A172 (cell line): Measurements from ENCODE around the gene ITGB1. TPM values are rescaled to one million over a fixed set of nuclear protein-coding genes. Genes with fewer than 3 reads are reported as not detected.
"Not testable (repeated sequence)": the region's sequence is repeated elsewhere in the genome, so short reads cannot be mapped to it uniquely, and the experiment has no call there.

Experiments used
- DNase-seq: peaks from one replicate; pipeline ENCODE4 v3.0.0-alpha.2; 2015; ENCODE audit warnings: low spot score
- total RNA-seq: library from RNA; depleted of rRNA; stranded (reverse); fragments of >200 nt; shearing (Covaris generic); gene quantifications from 2 replicates; pipeline ENCODE4 v1.2.3, GENCODE V29; 2014

ITGB1 gene
- total RNA-seq, 1 experiment from 2014 or later: 1,616 TPM

DNA sequence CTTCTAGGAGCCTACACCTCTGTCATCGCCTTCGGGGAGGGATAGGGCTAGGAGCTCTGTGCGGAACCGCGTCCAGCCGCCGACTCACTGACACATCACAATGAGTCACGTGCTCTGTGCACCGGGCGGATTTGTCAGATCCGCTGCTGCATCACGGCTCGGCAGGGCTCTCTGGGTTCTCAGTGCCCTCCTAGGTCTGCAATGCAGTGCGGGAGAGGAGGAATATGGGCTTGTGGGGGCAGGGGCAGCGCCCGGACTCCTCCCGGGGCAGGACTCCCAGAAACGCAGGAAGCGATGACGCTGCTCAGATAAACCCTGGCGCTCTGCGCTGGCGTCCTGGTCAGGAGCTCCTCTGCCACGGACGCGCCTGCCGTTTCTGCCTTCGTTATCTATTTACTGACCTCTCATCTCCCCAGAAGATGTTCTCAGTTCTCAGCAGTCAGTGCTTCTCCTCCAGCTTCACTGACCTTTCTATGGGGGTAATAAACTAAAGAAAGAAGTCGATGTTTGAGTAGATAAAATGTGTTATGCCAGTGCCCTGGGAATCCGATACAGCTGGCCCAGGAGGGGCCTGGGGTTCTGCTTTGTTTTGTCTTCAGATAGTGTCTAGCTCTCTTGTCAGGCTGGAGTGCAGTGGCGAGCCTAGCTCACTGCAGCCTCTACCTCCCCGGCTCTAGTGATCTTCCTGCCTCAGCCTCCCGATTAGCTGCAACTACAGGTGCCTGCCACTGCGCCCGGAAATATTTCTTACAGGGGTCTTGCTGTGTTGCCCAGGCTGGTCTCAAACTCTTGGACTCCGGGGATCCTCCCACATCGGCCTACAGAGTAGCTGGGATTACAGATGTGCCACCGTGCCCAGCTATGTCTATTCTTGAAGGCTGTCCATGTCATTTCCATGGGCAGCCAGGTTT lies 22.8 kb upstream of the ITGB1 start:
- DNase-seq: peak; percentile 99

DNA sequence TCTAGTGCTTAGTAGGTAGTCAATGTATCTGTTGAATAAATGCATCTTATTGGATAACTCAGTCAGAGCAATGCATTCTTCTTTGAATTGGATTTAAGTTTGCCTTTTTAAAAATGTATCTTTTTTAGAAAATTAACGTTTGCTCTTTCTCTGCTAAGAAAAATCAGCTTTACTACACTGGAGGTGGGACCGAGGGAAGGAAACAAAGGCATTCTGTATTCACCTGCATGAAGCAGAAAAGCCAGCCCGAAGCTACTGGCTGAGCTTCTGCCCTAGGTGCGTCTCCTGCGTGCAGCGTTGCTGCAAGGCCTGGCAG lies 22.2 kb upstream of the ITGB1 start:
- no peak for DNase-seq

DNA sequence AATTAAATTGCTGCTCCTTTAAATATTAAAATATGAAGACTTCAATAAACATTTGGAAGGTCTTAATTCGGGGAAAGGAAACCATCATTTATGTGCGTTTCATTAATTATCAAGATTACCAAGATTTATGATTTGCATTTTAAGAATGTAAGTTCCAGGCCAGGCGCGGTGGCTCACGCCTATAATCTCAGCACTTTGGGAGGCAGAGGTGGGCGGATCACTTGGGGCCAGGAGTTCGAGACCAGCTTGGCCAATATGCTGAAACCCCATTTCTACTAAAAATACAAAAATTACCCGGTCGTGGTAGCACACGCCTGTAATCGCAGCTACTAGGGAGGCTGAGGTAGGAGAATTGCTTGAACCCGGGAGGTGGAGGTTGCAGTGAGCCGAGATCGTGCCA lies 21.7 kb upstream of the ITGB1 start:
- DNase-seq: not testable (repeated sequence)

DNA sequence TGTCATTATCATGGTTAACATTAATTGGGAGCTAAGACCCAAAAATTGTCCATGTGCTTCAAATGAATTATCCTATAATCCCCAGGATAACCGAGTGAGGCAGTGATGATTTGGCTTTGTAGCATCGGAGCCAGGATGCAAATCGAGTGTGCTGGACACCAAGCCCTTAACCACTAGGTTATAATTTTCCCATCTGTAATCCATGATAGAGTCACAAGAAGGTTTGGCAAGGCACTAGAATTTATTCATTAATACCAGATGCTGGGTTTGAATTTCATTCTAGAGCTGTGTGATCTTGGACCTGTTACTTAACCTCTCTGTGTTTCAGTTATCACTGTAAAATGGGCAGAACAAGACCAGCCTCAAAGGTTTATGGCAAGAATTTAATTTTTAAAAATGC lies 21.0 kb upstream of the ITGB1 start:
- DNase-seq: no peak

DNA sequence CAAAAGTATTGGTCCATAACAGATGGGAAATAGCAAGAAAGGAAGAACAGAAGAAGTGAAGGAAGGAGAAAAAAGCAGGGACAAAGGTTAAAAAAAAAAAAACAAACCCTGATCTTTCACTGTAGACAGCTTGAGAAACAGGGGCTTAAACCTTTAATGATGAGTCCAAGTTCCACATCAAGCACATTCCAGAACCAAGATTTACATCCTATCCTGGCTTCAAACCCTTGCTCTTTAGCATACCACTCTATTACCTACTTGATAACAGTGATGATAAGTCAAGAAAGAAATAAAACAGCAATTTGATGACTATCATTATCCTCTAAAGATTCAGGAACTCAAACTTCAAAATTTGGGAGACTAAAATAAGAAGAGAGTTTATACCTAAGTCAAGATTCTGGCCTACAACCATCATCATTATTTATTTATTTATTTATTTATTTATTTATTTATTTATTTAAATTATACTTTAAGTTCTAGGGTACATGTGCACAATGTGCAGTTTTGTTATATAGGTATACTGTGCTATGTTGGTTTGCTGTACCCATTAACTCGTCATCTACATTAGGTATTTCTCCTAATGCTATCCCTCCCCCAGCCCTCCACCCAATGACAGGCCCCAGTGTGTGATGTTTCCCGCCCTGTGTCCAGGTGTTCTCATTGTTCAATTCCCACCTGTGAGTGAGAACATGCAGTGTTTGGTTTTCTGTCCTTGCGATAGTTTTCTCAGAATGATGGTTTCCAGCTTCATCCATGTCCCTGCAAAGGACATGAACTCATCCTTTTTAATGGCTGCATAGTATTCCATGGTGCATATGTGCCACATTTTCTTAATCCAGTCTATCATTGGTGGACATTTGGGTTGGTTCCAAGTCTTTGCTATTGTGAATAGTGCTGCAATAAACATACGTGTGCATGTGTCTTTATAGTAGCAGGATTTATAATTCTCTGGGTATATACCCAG lies 20.1 kb upstream of the ITGB1 start:
- DNase-seq: not testable (repeated sequence)

DNA sequence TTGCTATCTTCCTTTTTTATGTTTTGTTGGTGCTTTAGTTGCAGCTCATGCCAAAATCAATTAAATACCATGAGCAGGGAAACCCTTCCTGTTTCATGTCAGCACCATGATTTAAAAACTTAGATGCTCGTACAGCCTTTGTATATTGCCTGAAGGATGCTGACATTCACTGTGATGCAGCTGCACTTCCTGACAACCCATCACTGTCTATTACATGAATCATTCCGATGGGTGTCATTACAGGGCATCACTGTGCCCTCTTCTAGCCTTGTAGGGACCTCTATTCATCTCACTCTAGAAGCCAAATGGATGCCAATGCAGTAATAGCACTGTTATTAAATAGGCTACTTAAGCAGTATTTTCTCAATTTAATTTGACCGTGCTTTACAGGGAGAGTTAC lies 18.3 kb upstream of the ITGB1 start:
- no peak for DNase-seq

DNA sequence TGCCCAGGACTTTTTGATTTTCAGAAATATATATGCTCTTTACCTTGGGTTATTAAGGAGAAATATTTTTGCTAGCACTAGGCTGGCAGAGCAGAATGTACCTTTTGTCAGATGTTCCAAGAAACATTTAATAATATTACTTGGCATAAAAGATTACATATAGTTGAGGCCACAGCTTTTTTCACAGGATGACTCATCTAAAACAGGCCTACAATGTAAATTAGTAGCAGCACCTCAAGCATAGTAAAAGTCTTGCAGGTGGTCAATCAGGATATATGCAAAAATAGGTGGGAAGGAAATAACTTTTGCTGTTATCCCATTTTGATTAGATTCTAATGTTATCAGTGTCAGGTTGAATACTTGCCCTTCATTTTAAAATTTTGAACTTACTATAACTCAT lies 14.9 kb upstream of the ITGB1 start:
- DNase-seq: no peak

DNA sequence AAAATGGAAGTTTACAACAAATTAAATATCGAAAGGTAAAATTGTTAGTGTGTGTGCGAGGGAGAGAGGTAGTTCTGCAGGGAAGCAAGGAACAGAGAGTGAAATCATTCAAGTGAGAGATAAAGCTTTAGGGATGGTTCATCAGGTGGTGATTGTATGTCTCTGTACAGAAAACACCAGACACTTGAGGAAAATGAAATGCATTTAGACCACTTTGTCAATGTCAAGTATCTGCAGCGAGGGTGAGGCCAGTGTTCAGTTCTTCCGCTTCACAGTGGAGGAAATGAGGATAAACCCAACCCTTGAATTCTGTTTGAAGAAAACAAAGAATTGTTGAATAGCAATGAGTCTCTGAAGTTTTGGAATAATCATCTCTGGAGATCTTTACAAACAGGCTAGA lies 14.4 kb upstream of the ITGB1 start:
- DNase-seq: no peak

DNA sequence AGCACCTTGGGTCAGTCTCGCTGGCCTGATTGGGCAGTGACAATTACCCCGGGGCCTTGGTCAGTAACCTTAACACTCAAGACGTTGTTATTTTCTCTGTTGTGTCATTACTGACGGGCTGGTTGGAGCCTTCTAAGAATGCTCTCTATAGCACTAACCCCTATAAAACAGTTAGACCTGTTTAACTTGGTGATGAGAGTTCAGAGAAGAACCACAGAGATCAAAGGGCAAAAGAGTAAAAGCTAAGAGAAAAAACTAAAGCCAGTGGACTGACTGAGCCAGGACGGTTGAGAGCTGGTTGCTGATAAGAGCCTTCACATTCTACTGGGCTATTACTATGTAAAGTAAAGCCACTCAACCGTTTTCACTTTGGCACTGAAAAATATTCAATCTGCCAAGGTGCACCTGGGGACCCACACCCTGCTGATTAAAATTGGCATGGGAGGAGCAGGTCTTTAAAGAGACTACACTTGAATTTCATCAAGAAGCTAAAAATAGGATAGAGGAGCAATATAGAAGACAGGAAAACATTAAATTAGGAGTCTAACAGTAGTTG lies 13.6 kb upstream of the ITGB1 start:
- no peak for DNase-seq

DNA sequence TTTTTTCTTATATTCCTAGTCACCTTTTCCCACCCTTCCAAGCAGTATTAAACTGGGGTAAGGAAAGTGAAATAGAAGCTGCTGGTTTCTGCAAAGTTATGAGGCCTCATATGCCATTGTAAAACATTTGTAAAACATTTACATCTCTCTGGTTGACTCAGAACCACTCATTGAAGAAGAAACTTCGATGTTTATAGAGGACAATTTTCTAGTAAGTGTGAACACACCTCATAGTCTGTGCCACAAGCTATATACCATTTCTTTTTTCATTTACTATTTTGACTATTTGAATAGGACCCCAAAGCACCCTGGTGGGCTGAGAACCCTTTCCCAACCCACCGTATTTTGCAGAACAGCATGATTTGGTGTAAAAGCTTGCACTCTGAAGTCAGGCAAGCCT lies 12.9 kb upstream of the ITGB1 start:
- no peak for DNase-seq

DNA sequence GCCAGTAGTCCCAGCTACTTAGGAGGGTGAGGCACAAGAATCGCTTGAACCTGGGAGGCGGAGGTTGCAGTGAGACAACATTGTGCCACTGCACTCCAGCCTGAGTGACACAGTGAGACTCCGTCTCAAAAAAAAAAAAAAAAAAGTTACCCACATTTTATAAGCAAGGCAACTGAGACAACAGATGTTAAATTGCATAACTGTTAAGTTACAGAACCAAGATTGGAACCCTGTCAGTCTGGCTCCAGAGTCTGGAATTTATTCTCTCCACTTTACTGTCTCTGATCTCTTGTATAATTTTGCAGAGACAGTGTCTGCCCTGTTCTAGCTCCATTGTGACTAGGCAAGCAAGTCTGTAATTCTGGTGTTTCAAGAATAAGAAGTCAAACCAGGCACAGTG lies 6.2 kb upstream of the ITGB1 start:
- no peak for DNase-seq

DNA sequence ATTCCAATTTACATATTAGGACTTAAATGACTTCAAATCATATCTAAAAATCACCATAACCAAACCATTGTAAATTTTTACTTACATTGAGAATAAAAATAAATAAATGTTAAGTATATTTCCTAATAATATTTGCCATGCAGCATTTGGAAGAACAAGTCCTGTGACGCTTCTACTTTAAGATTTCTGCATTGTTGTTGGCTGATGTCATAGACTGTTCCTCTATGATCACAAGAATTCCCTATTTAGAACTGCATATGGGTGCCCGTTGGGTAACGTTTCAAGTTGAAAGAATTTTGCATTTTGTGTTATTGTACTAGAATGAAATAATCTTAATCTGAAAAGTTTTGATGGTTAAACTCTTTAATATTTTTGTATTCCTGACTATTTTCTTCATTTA lies 5.1 kb upstream of the ITGB1 start:
- DNase-seq: peak; percentile 71

DNA sequence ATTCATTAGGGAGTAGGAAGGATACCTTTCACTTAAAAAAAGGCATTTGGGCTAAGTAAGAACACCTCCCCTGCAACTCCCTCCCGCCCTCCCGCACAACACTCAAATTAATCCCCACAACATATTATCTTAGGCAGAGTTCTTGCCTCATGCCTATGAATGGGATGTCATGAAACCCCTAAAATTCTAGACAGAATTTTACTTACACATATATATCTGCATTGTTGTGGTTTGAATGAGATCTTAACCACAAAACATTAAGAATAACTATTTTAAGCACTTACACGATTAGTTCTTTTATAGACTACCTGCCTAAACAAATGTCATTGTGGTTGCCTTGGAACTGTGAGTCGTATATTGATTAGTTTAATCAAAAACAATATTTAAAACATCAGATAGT lies 4.5 kb upstream of the ITGB1 start:
- DNase-seq: no peak

DNA sequence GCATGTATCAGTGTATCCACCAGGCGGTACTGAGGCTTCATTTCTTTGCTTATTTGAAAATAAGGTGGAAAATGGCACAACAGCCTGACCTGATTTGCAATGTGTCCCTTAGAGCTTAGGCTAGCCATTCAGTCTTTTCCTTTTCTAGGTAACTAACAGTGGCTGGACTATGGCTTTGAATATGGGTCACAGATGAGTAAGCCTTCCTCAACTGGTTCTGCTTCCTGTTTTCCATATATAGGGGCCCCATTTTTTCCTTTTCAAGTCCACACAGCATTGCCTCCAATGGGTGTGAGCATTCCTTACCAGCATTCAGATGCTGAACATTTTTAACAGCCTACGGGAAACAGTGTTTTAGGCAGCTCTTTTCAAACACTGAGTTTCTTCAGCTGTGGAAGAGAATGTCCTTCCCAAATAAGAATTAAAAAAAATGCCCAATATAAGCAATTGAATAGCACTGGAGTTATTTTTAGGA lies 3.9 kb upstream of the ITGB1 start:
- peak; percentile 82 for DNase-seq

DNA sequence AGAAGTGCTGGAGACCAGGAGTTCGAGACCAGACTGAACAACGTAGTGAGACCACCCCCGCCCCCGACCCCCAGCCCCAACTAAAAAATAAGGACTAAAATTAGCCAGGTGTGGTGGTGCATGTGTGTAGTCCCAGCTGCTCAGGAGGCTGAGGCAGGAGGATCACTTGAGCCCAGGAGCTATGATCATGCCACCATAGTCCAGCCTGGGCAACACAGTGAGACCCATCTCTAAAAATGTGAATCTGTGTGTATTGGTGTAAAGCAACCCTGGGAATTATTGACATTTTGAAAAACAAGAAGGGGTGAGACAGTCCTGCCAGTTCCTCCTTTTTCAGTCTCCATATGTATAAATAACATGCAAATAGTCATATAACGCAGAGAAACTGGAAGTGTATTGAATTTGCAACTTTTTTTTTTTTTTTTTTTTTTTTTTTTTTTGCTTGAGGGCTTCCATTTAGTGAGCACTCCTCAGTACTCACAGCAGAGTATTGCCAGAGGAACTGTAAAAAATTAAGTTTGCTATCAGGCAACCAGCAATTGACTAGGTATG lies 3.4 kb upstream of the ITGB1 start:
- DNase-seq: no peak

DNA sequence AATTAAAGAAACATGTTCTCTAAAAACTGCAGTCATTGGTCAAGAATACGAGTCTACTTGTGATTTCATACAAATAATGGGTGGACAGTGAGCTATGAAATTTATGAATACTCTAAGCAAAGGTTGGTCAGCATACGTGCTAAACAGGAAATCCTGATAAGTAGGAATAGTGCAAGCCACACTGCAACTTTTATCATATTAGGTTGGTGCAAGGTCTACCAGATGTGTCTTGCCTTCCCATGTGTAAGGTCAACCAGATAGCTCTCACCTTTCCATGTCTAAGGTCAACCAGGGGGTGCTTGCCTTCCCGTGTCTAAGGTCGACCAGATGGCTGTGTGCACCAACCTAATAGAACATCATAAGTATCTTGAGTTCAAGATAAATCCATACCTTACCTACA lies 2.0 kb upstream of the ITGB1 start:
- no peak for DNase-seq

DNA sequence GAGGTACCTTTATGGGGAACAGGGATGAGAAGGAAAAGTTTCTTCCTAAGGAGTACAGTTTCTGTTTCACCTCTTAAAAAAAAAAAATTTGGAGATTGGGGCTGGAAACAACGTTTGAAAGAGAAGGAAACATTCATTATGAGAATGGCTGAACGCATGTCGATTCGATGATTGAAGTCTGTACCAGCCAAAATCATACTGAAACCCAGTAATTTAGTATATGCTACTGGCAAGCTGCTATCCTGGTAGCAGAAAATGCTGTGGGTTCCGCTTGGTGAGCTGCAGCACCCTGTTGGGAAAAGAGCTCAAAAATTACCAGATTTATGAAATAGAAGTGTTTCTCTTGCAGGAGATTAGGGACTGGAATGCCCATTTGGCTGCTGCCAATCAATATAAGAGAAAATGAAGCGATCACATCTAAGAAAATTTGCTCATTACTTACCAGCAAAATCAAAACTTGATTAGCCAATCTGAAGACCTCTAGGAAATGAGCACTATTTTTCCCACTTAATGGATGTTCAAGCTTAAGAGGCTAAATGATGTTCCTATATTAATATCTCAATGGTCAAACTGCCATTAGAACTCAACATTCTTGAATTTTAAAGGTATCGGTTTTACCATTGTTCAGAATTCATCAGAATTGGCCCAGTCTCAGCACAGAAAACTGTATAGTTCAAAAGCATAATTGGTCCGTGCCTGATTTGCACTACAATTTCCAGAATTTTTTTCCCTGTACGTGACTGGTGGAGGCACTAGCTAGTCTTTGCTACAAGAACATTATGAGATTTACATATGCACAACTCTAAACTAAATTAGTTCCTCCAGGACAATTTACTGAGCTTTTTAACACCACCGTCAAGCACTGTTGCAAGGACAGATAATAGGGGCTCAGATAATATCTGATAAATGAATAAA lies 1.2 kb upstream of the ITGB1 start:
- no peak for DNase-seq

DNA sequence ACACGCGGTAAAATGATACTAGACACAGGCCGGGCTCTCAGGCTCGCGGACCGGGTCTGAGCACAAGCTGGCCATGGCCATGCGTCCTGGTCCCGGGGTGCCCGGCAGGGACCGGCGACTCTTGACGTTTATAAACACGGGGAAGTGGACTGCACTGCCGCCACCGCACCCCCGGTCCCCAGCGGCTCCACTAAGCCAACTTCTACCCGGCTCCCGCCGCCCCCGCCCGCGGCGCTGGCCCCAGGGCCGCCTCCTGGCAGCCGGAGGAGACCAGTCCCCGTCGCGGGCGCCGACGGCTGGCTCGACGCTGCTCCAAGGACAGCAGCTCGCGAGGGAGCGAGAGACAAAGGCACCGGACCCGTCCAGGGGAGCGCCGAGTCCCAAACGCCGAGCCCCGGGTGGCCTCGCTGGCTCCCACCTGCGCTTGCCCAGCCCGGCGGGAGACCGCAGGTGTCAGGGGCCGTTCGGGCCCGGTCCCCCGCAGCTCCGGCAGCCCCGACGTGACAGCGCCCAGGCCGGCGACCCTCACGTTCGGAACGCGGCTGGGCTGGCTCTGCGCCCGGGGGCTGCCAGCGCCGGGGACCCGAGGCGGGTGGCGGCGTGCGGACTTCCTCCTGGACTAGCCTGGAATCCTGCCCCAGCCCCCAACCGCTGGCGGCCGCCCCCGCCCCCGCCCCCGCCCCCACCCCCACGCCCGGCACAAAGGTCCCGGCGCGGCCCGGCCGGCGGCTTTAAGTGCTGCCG lies 517 bp downstream of the ITGB1 start:
- no peak for DNase-seq

DNA sequence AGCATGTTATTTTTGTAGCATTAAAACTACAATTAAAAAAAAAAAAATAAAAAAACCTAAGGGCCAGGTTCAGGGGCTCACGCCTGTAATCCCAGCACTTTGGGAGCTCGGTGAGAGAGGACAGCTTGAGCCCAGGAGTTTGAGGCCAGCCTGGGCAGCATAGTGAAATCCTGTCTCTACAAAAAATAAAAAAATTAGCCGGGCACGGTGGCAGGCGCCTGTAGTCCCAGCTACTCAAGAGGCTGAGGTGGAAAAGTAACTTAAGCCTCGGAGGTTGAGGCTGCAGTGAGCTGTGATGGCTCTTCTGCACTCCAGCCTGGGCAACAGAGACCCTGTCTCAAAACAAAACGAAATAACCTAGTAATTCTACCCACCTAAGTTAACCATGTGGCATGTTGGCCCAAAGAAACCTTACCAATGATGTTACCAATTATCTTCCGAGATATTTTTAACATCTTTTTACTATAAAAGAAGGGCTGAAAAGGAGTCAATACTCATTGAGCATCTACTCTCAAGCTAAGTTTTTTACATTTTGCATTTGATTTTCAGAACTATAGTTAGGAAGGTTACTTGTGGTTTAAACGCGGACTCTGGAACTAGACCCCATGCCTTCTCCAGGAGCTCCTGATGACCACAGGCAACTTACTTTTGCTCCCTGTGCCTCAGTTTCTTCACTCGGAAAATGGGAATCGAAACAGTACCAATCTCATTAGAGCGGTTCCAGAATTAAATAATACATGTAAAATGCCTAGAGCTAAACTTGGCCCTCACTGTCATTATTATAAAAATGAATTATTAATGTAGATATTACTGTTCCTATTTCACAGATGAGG lies 1.4 kb downstream of the ITGB1 start:
- no peak for DNase-seq
